Activated CD4-positive, alpha-beta T cell treated with anti-CD3 and anti-CD28 coated beads, Interleukin-10, Interleukin-2, amounts not matched to agents 100 ng/mL and 50 ng/mL, durations not matched to agents 16 hours and 8 hours (primary cell): Measurements from ENCODE around the gene SYNE1.

Source experiments
- DNase-seq: peaks from one replicate; pipeline ENCODE4 v3.0.0-alpha.2; 2020

SYNE1 gene

DNA sequence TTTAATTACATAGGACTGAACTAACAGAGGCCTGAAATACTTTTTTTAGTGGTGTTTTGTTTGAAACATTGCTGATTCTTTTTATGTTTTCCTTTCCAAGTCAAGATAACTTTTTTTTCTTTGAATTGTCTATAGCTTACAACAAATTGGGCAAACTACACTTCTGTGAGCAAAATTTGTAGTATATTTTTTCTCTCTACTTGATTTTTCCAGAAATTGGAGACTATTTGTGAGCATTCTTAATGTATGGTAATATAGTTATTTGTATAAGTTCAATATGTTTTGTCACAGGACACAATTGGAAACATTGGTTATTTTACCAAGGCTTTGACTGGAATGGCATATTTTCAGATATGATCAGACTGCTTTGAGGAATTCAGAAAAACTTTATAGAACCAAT is 216.5 kb downstream of the SYNE1 start:
- DNase-seq: no peak

- no peak for DNase-seq
Observed at GRCh38 chr6:152418551-152418950, 218.6 kb downstream of the SYNE1 start.

- no peak for DNase-seq
Observed at GRCh38 chr6:152416652-152417051, 220.5 kb downstream of the SYNE1 start.

- no peak for DNase-seq
Observed at GRCh38 chr6:152404936-152405595, 232.1 kb downstream of the SYNE1 start.

GRCh38 chr6:152404086-152404857 is 232.9 kb downstream of the SYNE1 start:
- no peak for DNase-seq

GRCh38 chr6:152402791-152403190 is 234.4 kb downstream of the SYNE1 start:
- no peak for DNase-seq

GRCh38 chr6:152401978-152402377 is 235.2 kb downstream of the SYNE1 start:
- no peak for DNase-seq

DNA sequence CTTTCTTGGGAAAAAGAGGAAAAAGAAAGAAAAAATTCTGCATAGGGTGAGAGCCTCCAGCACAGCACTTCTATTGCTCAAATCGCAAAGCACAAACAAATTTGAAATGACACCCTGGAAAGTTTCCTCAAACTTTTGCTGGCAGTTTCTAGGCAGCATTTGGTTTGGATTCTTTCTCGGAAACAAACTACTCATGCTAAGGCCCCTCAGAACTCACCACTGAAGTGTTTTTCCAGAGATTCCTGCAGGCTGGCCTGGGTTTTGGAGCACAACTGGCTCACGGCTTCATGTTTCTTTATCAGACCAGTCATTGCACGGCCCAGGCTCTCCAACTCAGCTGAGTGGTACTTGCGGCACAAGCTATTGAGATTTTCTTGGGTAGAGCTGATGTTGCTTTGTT is 237.8 kb downstream of the SYNE1 start:
- no peak for DNase-seq

GRCh38 chr6:152398993-152399392 is 238.2 kb downstream of the SYNE1 start:
- DNase-seq: no peak

GRCh38 chr6:152398316-152398715 is 238.8 kb downstream of the SYNE1 start:
- no peak for DNase-seq

DNA sequence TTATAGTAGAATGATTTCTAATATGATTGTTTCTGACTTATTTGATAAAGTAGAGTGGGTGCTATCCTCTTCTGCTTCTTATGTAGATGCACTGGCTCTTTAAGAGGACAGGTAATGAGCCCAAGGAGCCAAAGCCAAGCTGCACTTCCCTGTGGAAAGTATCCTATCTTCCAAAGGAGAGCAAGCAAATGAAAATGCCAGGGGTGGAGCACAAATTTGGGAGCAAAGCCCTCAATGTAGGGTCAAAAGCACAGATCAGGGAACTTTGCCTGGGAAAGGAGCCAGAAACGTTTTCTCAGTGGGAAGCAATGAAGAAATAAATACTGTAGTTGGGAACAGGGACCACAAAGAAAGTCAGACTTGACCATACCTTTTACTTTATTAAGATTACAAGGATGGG is 242.9 kb downstream of the SYNE1 start:
- no peak for DNase-seq

DNA sequence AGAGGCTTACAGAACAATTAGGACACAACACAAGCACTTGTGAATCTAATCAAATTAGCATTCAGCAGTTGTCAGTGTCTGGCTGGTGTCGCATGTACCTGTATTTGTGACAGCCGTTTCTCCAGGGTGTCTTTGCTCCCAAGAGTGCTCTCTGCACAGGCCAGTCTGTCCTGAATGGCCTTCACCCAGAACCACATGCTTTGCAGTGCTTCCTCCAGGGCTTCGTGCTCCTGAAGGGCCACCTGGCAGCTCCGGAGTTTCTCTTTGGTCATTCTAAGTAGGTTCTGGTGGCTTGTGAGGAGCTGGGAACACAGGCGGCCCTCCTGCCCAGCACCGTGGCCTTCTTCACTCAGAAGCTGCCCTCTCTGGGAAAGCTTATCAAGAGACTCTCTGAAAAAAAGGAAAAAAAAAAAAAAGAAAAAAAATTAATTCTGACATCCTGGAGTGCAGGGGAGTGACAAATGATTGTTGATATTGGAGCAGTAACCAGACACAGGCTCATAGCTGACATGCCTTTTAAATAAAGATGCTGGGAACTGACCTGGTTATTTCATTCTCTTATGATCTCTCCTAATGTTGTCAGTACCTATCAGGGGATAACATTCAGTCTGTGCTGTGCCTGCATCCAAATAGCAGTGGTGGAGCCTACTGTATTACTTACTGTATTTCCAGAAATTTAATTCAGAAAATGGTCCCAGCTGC is 245.8 kb downstream of the SYNE1 start:
- DNase-seq: no peak

GRCh38 chr6:152387091-152387490 is 250.1 kb downstream of the SYNE1 start:
- no peak for DNase-seq

DNA sequence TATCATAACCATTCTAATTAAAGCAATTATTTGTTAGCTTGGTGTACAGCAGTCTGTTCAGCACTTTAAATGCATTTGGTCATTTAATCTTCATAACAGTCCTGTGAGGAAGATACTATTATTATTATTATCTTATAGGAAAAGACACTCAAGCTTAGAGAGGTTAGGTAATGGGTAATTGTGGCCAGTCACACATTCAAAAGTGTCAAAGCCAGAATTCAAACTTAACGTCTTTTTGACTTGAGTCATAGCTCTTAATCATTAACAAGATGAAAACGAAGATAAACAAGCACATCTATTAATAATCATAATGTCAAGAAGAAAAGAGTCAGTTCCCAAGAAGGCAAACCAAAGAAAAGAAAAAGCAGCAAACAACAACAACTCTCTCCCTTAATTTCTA is 251.0 kb downstream of the SYNE1 start:
- no peak for DNase-seq

GRCh38 chr6:152380993-152381898 is 255.9 kb downstream of the SYNE1 start:
- no peak for DNase-seq

DNA sequence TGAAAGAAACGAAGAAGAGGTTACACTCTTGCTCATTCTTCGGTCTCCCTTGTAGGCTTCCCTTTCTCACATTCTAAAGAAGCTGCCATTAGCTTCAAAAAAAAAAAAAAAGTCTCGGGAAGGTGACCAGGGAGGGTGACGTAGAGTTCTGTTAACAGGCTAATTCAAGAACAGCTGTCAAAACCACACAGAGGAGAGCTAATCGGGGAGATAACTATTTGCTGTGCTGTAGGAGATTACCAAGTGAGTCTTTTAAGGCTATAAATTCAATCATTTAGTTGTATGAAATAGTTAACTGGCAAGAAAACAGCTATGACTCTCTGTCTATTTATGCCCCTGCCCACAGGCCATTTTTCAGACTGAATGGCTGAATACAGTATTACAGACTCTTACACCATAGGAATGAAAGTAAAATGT is 256.8 kb downstream of the SYNE1 start:
- no peak for DNase-seq

GRCh38 chr6:152379423-152379822 is 257.7 kb downstream of the SYNE1 start:
- no peak for DNase-seq

DNA sequence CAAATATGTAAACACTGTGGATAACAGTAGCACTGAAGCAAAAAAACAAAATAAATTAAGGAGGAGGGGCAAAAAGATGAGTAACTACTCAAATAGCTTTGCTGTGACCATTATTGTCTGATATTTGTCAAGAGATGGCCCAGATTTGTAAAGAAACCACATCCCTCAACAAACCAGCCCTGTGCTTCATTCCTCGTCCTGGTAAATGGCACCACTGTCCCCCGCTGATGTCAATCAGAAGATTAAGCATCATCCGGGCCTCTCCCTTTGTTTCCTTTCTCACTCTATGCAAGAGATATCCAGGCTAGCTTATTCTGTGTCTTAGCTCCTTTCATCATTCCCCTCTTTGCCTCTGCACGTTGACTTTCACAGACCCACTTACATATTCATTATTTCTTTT is 259.0 kb downstream of the SYNE1 start:
- DNase-seq: no peak

GRCh38 chr6:152375197-152375596 is 262.0 kb downstream of the SYNE1 start:
- no peak for DNase-seq

- no peak for DNase-seq
Observed at GRCh38 chr6:152372945-152373344, 264.2 kb downstream of the SYNE1 start.

- no peak for DNase-seq
Observed at GRCh38 chr6:152371775-152372174, 265.4 kb downstream of the SYNE1 start.

DNA sequence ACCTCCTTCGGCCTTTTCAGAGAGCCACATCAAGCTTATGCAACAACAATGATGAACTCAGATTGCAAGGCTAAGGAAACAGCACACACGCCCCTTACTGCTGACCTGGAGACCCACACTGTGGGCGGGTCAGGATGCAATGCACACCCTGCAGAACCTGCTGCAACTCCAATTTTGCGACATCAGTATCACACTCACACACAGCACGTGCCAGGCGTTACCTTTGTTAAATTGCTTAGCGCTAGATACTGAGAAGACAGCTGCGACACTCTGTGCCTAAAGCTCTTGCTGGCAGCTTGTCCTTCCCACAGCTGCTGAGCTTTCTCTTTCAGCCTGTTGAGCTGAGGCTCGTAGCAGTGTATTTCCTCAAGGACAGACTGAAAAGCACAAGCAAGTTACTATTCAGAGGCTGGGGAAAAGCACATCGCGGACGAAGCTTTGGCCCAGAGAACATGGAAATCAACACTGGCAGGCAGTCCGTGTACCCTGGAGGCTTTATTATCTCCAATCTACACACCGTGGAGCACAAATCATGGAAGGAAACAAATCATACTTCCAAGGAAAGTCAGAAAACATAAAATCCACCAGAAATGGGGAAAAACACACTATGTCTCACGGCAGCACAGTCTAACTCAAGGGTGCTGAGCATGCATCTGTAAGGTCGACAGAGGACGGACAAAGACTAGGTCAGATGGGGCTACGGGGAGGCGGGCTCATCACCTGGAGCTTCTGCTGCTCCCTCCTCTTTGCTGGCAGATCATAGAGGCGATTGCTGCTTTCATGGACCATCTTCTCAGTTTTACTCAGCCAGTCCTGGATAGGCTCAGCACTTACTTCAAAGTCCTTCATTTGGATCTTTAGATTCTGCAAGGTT is 268.2 kb downstream of the SYNE1 start:
- no peak for DNase-seq
